OCI-LY7 (cell line): ENCODE data around the gene FAM13A.

Experiments
- CTCF ChIP-seq: fragments of 200-600 bp; sonication (generic); conservative IDR thresholded peaks from 2 replicates; pipeline ENCODE4 v1.5.1; 2014; ENCODE audit warnings: mild to moderate bottlenecking, antibody characterized with exemption, low read length, moderate library complexity, mixed read lengths
- EZH2phosphoT487 ChIP-seq: fragments of 200-600 bp; sonication (generic); IDR thresholded peaks from 2 replicates; pipeline ENCODE4 v1.6.1; 2018; ENCODE audit warnings: low read depth, borderline replicate concordance, mild to moderate bottlenecking, mixed run types, antibody characterized with exemption, low read length, moderate library complexity, mixed read lengths

DNA sequence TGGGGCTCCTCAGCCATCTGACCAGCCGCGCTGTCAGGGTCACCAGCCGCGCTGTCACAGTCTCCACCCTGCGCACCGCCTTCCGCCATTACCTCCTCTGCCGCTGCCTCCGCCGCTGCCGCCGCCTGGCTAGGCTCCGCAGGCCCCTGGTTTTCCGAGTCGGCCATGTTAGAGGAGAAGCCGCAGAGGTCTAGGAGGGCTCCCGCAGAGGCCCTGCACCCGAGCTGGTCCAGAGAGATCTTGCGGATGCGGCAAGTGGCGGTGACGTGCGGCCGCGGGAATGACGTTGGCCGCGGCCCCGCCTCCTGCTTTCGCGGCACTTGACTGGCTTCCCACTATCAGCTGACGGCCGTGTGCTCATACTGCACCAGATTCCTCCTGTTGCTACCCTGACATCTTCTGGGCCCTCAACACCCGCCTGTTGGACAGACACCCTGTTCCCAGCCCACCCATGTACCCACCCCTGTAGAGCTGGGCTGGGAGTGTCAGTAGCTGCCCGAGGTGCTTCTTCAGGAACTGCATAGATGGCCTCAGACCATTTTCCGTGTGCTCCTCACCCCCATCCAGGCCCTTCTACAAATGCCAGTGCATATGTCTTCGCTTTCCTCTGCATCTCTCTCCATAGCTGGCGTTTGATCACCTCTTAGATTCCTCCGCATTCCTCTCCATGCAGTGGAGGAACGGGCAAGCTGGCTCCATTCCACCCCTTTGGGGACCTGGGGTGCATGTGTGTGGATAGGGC lies 359.2 kb downstream of the FAM13A start, which contains the start of gene NAP1L5:
- TF ChIP-seq CTCF, result no peak
- no peak for TF ChIP-seq EZH2phosphoT487
